ES-I3 (cell line): ENCODE measurements around the gene NRF1.
"Not testable (repeated sequence)": the region's sequence is repeated elsewhere in the genome, so short reads cannot be mapped to it uniquely, and the experiment has no call there.

ENCODE experiments used
- H3K36me3 ChIP-seq: 2 replicates; pipeline ENCODE4 v1.6.1; 2013; ENCODE audit warnings: mild to moderate bottlenecking, low read length, control low read depth, moderate library complexity; ENCODE audit not compliant: insufficient read depth
- H3K4me1 ChIP-seq: 2 replicates; pipeline ENCODE4 v1.6.1; 2013; ENCODE audit warnings: mild to moderate bottlenecking, control low read depth, low read length; ENCODE audit not compliant: insufficient read depth
- H3K9ac ChIP-seq: 2 replicates; pipeline ENCODE4 v1.6.1; 2013; ENCODE audit warnings: low read depth, mild to moderate bottlenecking, low read length, moderate library complexity
- H3K9me3 ChIP-seq: 2 replicates; pipeline ENCODE4 v1.6.1; 2013; ENCODE audit warnings: mild to moderate bottlenecking, low read length, moderate library complexity; ENCODE audit not compliant: control insufficient read depth, insufficient read depth

NRF1 gene

DNA sequence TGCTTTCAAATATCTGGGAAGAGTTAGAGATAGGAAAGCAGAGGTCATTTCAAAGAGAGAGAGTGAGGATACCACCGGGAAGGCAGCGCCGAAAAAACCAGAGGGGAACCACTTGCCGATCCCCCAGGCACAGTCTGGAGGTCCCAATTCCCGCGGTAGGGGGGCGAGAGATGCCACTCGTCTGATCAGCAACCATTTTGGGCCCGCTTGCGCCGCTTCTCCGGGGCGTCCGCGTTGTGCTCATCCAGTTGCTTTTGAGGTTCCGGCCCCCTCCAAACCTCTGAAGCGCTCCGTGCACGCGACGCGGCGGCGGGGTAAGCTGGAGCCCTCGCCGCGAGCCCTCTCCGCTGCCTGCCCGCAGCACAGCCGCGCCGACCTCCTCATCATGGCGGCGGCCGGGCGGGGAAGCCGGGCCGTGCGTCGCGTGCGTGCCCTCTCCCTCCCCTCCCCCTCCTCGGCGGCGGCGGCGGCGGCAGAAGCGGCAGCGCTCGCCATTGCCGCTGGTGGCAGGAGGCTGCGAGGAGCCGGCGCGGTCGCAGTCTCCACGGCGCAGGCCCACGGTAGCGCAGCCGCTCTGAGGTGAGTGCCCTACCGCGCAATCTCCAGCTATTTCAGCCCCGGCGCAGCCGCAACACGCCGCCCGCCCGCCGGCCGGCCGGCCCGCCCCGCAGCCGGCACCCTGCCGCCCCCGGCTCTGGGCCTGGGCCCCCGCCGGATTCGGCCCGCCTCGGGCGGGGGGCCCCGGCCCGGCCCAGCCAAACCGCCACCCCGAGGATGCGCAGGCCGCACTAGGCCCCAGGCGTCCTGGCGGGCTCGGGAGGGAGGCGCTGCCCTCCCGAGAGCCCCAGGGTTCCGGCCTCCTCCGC, at the start of gene NRF1:
Gene NRF1, plus strand, starts transcription at position 475 of the 866 bp plus-strand sequence. CDS start 45,632 bp downstream, outside the sequence.
- Histone ChIP-seq H3K36me3 (peaks cover 4% of the 10 kb centered on the region), H3K4me1 (peaks cover 10% of the 10 kb centered on the region), H3K9ac (peak within 1 kb of the TSS; percentile 93), H3K9me3 (no peaks in the 10 kb centered on the region; the same call in 1 of the 2 replicates)

DNA sequence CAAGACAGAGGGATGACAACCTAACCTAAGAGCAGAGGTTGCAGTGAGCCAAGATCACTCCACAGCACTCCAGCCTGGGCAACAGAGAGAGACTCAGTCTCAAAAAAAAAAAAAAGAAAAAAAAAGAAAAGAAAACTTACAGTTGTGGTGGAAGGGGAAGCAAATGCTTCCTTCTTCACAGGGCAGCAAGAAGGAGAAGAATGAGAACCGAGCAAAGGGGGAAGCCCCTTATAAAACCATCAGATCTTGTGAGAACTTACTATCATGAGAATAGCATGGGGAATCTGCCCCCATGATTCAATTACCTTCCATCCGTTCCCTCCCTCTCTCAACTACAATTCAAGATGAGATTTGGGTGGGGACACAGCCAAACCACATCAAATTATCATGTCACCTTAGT, 45.2 kb upstream of the NRF1 start:
- H3K9ac ChIP-seq, H3K36me3 ChIP-seq, H3K9me3 ChIP-seq: not testable (repeated sequence)
- H3K4me1 ChIP-seq: peaks cover 11% of the 10 kb centered on the region

DNA sequence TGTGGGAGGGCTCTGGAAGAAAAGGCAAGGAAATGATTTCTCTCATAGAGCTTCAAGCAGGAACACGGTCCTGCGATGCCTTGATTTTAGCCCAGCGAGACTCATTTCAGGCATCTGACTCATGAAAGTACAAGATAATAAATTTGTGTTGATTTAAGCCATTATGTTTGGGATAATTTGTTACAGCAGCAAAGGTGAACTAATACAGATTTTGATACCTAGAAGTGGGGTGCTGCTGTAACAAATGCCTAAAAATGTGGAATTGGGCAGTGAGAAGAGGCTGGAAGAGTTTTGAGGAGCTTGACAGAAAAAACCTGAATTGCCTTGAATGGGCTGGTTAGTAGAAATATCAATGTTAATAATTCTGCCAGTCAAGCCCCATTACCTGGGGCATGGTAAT, 44.1 kb upstream of the NRF1 start:
- 0 out of 2 replicates have a peak, but pooled peaks cover 4% of the 10 kb centered on the region for H3K4me1 ChIP-seq
- no peak overlapping the region for H3K9ac ChIP-seq
- H3K36me3 ChIP-seq: no peaks in the 10 kb centered on the region
- no peaks in the 10 kb centered on the region; the same call in 1 of the 2 replicates for H3K9me3 ChIP-seq

DNA sequence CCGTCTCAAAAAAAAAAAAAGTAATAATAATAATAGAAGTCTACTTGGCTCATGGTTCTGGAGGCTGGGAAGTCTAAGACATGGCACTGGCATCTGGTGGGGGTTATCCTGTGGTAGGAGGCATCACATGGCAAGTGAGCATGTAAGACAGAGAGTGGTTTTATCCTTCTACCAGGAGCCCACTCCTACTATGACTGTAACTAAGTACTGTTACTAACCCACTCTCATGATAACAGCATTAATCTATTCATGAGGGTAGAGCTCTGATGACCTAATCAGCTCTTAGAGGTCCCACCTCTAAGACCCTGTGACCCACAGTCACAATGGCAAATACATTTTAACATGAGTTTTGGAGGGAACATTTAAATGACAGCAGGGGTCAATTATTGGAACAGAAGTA, 43.3 kb upstream of the NRF1 start:
- Histone ChIP-seq H3K9ac (no peak overlapping the region), H3K4me1 (0 out of 2 replicates have a peak, but pooled peaks cover 4% of the 10 kb centered on the region), H3K9me3 (no peaks in the 10 kb centered on the region; the same call in 1 of the 2 replicates), H3K36me3 (no peaks in the 10 kb centered on the region)

DNA sequence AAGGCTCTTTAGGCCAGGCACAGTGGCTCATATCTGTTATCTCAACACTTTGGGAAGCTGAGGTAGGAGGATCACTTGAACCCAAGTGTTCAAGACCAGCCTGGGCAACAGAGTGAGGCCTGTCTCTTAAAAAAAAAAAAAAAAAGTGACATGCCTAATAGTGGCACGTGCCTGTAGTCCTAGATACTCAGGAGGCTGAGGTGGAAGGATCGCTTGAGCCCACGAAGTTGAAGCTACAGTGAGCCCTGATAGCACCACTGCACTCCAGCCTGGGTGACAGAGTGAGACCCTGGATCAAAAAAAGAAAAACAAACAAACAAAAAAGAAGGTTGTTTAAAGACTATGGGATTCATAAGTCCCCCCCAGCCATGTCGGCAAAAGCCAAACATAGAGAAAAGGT, 42.2 kb upstream of the NRF1 start:
- H3K9ac ChIP-seq: no peak overlapping the region
- H3K36me3 ChIP-seq: no peaks in the 10 kb centered on the region
- no peaks in the 10 kb centered on the region; the same call in 1 of the 2 replicates for H3K9me3 ChIP-seq
- H3K4me1 ChIP-seq: 0 out of 2 replicates have a peak, but pooled peaks cover 4% of the 10 kb centered on the region

GRCh38 chr7:129569811-129570215, 41.7 kb upstream of the NRF1 start:
- Histone ChIP-seq H3K9ac (no peak overlapping the region), H3K36me3 (no peaks in the 10 kb centered on the region), H3K9me3 (no peaks in the 10 kb centered on the region; the same call in 1 of the 2 replicates), H3K4me1 (0 out of 2 replicates have a peak, but pooled peaks cover 4% of the 10 kb centered on the region)

DNA sequence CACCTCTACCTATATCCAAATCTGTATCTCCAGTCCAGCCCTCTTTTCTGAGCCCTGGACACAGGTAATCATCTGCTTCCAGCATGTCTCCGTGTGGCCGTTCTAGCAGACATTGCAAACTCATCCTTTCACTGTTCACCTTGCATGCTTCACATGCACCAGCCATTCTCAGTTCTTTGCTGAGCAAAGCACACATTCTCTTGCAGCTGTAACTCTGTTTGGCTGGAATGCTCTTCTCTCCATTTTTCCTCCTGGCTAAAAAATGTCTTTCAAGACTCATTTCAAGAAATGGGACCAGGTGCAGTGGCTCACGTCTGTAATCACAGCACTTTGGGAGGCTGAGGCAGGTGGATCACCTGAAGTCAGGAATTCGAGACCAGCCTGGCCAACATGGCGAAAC, 40.3 kb upstream of the NRF1 start:
- Histone ChIP-seq H3K36me3 (no peaks in the 10 kb centered on the region), H3K4me1 (0 out of 2 replicates have a peak, but pooled peaks cover 4% of the 10 kb centered on the region), H3K9me3 (no peaks in the 10 kb centered on the region; the same call in 1 of the 2 replicates), H3K9ac (no peak overlapping the region)

DNA sequence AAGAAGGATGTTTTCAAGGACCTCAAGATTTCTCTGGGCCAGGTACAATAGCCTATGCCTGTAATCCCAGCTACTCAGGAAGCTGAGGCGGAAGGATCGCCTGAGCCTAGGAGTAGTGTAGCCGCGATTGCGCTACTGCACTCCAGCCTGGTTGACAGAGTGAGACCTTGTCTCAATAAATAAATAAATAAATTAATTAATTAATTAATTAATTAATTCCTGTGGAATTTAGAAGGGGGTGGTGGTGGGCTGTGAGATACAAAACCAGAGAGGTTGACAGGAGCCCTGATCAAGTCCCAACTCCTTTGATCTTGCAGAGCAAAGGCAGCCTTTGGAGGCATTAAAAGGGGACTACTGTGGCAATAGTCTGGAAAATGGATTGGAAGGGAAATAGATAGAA, 39.3 kb upstream of the NRF1 start:
- H3K4me1 ChIP-seq: 0 out of 2 replicates have a peak, but pooled peaks cover 4% of the 10 kb centered on the region
- H3K36me3 ChIP-seq: no peaks in the 10 kb centered on the region
- no peaks in the 10 kb centered on the region; the same call in 1 of the 2 replicates for H3K9me3 ChIP-seq
- H3K9ac ChIP-seq: no peak overlapping the region

GRCh38 chr7:129574487-129574886, 37.0 kb upstream of the NRF1 start:
- Histone ChIP-seq H3K9me3 (peaks cover 6% of the 10 kb centered on the region; the same call in 1 of the 2 replicates), H3K9ac (no peak overlapping the region), H3K4me1 (0 out of 2 replicates have a peak, but pooled peaks cover 2% of the 10 kb centered on the region), H3K36me3 (no peaks in the 10 kb centered on the region)

GRCh38 chr7:129575699-129576098, 35.8 kb upstream of the NRF1 start:
- peaks cover 6% of the 10 kb centered on the region; the same call in 1 of the 2 replicates for H3K9me3 ChIP-seq
- H3K36me3 ChIP-seq: no peaks in the 10 kb centered on the region
- H3K4me1 ChIP-seq: no peaks in the 10 kb centered on the region
- H3K9ac ChIP-seq: no peak overlapping the region

- no peaks in the 10 kb centered on the region for H3K4me1 ChIP-seq
- H3K36me3 ChIP-seq: no peaks in the 10 kb centered on the region
- H3K9me3 ChIP-seq: peaks cover 6% of the 10 kb centered on the region; the same call in 1 of the 2 replicates
- no peak overlapping the region for H3K9ac ChIP-seq
Observed at GRCh38 chr7:129576138-129576537, 35.4 kb upstream of the NRF1 start.

DNA sequence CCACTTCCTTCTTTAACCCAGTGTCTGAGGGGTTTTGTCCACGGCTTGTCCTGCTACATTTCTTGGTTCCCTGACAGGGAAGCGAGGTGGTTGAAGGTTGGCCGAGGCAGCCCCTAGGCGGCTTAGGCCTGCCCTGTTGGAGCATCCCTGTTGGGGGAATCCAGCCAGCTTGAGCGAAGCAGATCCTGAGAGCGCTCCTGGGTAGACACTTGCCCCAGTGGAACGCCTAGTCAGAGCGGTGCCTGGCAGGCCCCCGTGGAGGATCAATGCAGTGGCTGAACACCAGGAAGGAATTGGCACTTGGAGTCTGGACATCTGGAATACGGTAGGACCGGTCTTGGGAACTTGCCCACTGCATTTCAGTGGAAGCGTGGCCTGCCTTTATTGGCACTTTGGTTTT, 32.7 kb upstream of the NRF1 start:
- no peak overlapping the region for H3K9ac ChIP-seq
- H3K4me1 ChIP-seq: no peaks in the 10 kb centered on the region
- H3K36me3 ChIP-seq: no peaks in the 10 kb centered on the region
- H3K9me3 ChIP-seq: peaks cover 6% of the 10 kb centered on the region; the same call in 1 of the 2 replicates

DNA sequence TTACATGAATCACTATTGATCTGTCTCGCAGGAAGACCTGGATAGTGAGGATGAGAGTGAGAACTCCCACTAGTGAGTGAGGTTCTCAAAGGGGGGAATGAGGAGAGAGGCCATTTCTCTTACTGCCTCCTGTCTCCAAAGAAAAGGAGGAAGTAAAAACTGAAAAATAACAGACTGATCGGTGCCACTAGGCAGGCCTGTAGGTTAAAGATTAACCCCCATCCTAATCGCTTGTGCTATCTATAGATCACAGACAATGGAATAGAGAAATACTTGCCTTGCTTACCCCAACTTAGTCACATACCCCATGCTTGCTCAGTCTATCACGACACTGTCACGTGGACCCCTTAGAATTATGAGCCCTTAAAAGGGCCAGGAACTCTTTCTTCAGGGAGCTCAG, 25.3 kb upstream of the NRF1 start:
- not testable (repeated sequence) for H3K4me1 ChIP-seq, H3K9me3 ChIP-seq, H3K9ac ChIP-seq, H3K36me3 ChIP-seq

DNA sequence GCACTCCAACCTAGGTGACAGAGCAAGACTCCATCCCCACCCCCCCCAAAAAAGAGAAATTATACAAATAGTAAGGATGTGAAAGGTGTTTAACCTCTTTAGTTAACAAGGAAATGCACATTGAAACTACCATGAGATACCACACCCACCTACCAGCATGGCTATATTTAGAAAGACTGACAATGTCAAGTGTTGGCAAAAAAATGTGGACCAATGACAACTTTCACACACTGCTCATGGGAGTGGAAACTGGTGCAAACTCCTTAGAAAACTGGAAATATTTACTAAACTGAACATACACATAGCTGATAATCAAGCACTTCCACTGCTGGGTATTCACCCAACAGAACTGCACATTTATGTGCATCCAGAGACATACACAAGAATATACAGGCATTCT, 23.3 kb upstream of the NRF1 start:
- H3K9ac ChIP-seq: no peak overlapping the region
- peaks cover 5% of the 10 kb centered on the region for H3K9me3 ChIP-seq
- no peaks in the 10 kb centered on the region for H3K36me3 ChIP-seq
- H3K4me1 ChIP-seq: no peaks in the 10 kb centered on the region

DNA sequence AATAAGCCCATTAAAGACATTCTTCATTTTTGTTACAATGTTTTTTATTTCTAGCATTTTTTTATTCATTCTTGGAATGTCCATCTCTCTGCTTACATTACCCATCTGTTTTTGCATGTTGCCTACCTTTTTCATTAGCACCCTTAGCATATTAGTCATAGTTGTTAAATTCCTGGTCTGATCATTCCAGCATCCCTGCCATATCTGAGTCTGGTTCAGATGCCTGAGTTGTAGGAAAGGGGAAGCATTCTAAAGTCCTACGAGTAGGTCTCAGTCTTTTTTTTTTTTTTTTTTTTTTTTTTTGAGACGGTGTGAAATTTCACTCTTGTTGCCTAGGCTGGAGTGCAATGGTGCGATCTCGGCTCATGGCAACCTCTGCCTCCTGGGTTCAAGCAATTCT, 19.7 kb upstream of the NRF1 start:
- Histone ChIP-seq H3K9me3 (peaks cover 3% of the 10 kb centered on the region; the same call in 1 of the 2 replicates), H3K9ac (no peak overlapping the region), H3K36me3 (no peaks in the 10 kb centered on the region), H3K4me1 (no peaks in the 10 kb centered on the region)
